Uterus (tissue), 2 donors: ENCODE measurements around the gene GHSR.

Source experiments
- POLR2A ChIP-seq, 2 donors: fragments of 450-650 bp; IDR thresholded peaks; one replicate each; pipeline ENCODE4 v1.6.1; 2016; ENCODE audit warnings: antibody characterized with exemption in 2 of 2, mild to moderate bottlenecking in 1 of 2, moderate library complexity in 1 of 2
- TF ChIP-seq, protein P1 (sequence below), 4 experiments: fragments of 200-600 bp in 2 of 4; fragments of 450-650 bp in 2 of 4; sonication (generic) in 2 of 4; IDR thresholded peaks; one replicate each; pipeline ENCODE4 v1.5.1; 2016 to 2019; ENCODE audit warnings: antibody characterized with exemption in 4 of 4, mild to moderate bottlenecking in 2 of 4, moderate library complexity in 1 of 4

DNA sequence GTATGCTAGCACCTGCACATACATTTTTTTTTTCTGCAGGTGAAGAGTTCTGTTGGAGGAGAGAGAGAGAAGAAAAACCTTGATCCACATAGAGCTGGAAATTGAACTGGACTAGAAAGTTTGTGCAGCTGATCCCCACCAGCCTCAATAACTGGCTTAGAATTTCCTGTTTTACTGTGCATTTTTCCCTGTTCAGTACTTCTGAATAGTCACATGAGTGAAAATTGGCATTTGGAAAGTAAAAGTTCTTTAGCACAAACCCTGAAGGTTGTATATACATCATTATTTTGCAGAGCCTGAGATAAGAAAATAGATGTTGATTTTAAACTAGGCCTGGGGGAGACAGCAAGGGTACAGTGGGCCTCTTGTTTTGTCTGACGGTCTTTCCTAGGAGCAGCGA lies 42.3 kb downstream of the GHSR start:
- TF ChIP-seq, protein P1, sequence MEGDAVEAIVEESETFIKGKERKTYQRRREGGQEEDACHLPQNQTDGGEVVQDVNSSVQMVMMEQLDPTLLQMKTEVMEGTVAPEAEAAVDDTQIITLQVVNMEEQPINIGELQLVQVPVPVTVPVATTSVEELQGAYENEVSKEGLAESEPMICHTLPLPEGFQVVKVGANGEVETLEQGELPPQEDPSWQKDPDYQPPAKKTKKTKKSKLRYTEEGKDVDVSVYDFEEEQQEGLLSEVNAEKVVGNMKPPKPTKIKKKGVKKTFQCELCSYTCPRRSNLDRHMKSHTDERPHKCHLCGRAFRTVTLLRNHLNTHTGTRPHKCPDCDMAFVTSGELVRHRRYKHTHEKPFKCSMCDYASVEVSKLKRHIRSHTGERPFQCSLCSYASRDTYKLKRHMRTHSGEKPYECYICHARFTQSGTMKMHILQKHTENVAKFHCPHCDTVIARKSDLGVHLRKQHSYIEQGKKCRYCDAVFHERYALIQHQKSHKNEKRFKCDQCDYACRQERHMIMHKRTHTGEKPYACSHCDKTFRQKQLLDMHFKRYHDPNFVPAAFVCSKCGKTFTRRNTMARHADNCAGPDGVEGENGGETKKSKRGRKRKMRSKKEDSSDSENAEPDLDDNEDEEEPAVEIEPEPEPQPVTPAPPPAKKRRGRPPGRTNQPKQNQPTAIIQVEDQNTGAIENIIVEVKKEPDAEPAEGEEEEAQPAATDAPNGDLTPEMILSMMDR (IDR thresholded peaks at IDR 0.05), result no peak
- no peak for TF ChIP-seq POLR2A (IDR thresholded peaks at IDR 0.05)
